ENCODE data around the gene LILRA5.
"Not testable (repeated sequence)": the region's sequence is repeated elsewhere in the genome, so short reads cannot be mapped to it uniquely, and the experiment has no call there.

Gene LILRA5

DNA sequence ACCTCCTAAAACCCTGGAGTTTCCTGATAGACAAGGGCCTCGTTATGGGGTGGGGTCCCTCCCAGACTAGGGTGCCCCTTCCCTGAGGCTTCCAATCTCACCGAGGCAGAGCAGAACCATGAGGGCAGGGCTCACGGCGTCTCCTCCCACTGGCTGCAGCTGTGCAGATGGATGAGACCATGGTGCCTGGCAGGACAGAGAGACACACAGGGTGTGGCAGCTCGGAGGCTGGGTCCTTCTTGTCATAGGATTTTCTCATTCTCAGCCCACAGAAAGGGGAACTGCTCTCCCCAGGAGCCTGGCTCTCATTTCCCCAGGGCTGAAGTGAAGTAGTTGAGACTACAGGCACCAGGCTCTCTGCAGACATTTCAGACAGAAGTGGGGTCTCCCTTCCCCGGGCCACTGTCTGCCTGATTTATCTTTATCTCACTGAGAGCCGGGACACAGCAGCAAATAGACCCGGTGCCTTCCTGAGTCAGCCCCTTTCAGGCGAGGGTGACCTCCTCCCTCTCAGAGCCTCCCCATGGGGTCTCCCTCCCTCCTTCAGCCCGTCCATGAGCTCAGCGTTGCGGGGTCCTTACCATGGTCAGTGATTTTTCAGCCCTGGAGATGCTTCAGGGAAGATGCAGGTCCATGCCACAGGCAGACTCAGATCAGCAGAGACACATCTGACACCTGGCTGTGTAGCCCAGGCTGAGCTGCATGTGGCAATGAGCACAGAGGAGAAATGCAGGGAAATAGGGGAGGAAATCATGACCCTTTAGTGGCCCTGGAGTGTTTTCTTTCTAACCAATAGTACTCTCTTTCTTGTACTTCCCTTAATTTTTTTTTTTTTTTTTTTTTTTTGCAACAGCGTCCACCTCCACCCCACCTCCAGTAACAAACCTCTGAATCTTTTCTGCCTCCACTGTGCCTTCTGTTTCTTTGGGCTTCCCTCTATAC is at the start of gene LILRA5:
Gene LILRA5, minus strand, starts transcription at position 731 of the 942 bp plus-strand sequence. Its CDS starts 147 bp downstream, at position 584.
- intact Hi-C loops (cut with DNase I), result no loop called here
- peak in 2 of 10 donors; percentile 17 to 78 for DNase-seq

DNA sequence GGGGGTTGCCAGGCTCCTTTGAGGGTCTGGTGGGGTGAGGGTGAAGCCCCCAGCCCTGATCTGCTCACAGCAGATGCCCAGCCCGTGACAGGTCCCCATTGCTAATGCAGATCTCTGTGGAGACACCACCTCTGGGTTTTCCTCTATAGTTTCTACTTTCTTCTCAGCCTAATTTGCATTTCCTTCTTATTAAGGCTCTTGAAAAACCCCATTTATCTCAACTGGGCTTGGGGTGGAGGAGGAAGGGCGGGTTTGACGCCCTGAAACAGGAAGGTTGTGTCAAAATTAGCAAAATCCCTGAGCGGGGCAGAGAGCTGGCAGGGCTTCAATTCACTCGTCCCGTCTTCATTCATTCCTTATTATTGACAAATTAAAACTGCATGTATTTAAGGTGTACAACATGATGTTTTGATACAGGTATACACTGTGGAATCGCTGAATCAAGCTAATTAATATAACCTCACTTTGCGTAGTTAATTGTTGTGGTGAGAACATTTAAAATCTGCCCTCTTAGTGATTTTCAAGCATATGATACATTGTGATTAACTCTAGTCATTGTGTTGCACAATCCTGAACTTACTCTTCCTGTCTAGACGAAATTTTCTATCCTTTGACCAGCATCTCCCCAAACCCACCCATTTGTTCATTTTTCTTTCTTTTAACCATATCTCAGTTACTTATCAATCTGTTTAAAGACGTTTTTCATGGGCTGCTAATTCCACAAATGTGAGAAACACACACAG is 48.9 kb upstream of the LILRA5 start:
- intact Hi-C loops (cut with DNase I); DNase-seq: not testable (repeated sequence)

DNA sequence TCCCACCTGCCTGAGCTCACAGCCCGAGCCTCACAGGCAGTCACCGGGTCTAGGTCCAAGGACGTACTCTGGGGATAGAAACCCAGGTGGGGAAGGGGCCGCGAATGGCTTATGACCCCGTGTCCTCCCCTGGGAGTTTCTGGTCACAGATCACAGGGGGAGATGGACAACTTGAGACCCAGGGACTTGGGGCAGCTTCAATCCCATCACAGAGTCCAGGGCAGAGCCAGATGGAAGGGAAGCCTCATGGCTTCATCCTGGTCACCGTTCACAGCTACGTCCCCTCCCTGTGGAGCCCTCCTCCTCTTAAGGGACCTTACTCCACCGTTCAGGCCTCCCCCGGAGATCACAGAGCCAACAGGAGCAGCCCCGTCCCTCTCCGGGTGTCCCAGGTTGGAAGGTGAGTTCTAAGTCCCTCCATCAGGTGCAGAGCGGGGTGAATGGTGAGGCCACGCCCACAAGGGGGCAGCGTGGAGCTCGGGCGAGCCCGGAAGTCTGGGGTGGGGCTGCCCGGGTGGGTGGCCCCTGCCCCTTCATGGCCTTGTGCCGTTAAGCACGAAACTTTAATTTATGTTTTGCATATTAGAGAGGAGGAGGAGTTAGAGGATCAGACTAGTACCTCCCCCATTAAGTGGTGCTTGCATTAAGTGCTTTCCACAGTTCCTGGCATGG is 46.3 kb upstream of the LILRA5 start:
- intact Hi-C loops (cut with DNase I), result not testable (repeated sequence)
- peak in 2 of 10 donors; percentile 35 to 82 for DNase-seq

- DNase-seq, result no peak
- intact Hi-C loops (cut with DNase I), result no loop called here
Measured at GRCh38 chr19:54357381-54357780, 44.4 kb upstream of the LILRA5 start.

DNA sequence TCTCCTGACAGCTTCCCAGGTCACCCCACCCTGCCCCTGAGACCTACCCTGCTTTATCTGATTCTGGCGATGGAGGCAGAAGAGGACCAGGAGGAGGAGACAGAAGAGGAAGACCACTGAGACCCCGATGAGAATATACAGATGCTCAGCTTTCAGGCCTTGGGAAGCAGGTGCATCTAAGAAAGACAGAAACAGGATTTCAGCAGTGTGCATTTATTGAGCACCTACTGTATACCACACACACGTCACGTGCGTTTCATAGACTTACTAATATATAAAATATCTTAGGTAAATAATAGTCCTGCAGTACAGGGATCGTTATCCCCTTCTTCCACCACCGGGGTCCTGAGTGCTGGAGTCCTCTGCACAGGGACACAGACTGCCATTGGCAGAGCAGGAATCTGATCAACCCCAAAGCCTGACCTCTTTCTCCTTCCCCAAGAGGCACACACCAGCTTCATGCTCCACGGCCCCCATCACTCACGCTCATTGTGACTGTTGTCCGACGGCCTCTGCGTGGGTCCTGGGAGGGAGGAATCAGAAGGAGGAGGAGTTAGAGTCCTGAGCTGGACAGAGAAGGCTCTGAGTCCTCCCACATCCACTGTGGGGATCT is 43.6 kb upstream of the LILRA5 start:
- intact Hi-C loops (cut with DNase I), result no loop called here
- no peak for DNase-seq

- no peak for DNase-seq
- intact Hi-C loops (cut with DNase I), result no loop called here
Measured at GRCh38 chr19:54355675-54356074, 42.7 kb upstream of the LILRA5 start.

DNA sequence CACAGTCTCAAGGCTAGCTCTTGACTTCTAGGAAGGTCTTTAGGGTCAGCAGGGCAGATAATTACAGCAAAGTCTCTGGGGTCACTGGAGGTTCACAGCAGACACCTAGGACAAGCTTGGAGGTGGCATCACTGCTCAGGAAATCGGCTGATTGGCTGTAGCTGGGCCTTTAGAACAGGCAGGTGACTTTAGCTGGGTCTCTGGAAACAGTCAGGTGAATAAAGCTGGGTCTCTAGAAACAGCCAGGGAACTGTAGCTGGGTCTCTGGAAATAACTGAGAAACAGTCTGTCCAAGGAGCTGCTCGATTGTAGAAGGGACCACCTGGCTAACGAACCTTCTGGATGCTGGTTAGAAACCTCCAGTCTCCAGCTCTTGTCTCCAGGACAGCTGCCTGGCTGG is 41.8 kb upstream of the LILRA5 start:
- no peak for DNase-seq
- intact Hi-C loops (cut with DNase I), result no loop called here

DNA sequence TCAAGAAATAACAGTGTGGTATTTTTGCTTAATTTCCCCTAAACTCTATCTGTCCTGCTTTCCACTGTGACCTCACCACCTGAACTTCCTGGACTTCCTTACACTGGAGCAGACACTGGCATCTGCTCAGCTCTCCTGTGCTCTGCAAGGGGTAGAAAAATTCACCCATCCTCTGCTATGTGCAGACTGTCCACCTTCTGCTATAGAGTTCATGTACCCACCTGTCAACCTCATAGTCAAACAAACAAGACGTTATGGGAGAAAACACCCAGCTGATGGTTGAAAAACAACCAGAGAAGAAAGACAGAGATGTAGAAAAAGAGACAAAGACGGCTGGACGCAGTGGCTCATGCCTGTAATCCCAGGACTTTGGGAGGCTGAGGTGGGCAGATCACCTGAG is 39.6 kb upstream of the LILRA5 start:
- intact Hi-C loops (cut with DNase I), result no loop called here

DNA sequence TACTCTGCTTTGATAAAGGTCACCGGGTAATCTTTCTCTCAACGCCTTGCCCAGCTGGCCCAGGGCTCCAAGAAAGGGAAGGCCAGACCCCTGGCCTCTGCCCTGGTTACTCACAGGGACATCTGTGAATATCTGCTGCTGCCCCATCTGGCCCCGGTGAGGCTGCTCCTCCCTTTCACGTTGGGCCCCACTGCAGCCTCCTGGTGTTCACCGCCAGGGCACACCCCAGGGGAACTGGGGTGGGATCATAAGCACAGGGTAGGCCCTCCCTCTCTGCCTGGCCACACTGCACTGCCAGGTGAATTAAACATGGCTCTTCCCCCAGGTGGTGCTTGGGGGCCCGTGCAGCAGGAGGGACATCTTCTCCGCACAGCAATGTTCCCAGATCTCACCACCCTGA is 39.1 kb upstream of the LILRA5 start:
- no peak for DNase-seq
- intact Hi-C loops (cut with DNase I), result no loop called here

More for the DNA sequence above, 39.6 kb upstream of the LILRA5 start:
- no peak for DNase-seq

GRCh38 chr19:54351474-54351873 is 38.5 kb upstream of the LILRA5 start:
- intact Hi-C loops (cut with DNase I), result no loop called here
- DNase-seq, result no peak

GRCh38 chr19:54345938-54346386 is 33.0 kb upstream of the LILRA5 start:
- no peak for DNase-seq
- intact Hi-C loops (cut with DNase I), result no loop called here

DNA sequence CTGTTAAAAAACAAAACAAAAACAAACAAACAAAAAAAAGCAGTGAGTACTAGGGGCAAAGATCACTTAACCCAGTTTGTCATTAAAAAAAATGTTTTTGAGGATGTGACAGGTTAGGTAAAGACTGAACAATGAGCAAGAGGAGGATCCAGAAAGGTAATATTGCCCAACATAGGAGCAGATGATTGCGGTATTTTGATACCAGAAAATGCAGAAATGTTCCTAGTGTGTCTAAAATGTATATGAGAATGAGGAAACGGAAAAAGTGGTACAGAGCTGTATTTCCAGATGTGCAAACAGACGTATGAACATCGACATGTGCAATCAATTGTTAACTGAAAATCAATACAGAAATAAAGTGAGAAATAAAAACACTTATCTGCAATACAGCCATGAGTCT is 30.9 kb upstream of the LILRA5 start:
- DNase-seq, result no peak
- intact Hi-C loops (cut with DNase I), result no loop called here

DNA sequence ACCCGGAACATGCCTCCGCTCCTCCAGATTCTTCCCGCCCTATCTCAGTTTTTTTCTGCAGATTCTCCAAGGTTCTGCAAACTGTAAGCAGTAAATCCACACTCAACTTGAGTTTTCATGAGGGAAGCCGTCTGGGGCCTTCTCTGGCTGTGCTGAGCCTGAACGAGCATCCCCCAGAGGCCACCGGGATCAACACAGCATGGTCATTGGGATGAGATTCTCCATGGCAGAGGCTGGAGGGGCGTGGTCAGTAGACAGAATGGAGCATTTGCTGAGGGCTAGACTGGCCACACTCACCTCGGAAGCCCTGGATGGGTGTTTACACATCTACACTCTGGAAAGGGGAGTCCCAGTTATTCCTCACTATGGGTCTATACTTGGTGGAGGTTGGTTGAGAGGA is 28.3 kb upstream of the LILRA5 start:
- DNase-seq, result no peak
- intact Hi-C loops (cut with DNase I), result no loop called here

- intact Hi-C loops (cut with DNase I), result no loop called here
- DNase-seq, result no peak
Measured at GRCh38 chr19:54339646-54340358, 26.8 kb upstream of the LILRA5 start.

GRCh38 chr19:54338521-54338920 is 25.6 kb upstream of the LILRA5 start:
- DNase-seq, result peak in 2 of 10 donors; percentile 39 to 55
- intact Hi-C loops (cut with DNase I), result no loop called here

- intact Hi-C loops (cut with DNase I), result no loop called here
- peak in 1 of 10 donors; percentile 41 for DNase-seq
Measured at GRCh38 chr19:54337858-54338230, 24.9 kb upstream of the LILRA5 start.

DNA sequence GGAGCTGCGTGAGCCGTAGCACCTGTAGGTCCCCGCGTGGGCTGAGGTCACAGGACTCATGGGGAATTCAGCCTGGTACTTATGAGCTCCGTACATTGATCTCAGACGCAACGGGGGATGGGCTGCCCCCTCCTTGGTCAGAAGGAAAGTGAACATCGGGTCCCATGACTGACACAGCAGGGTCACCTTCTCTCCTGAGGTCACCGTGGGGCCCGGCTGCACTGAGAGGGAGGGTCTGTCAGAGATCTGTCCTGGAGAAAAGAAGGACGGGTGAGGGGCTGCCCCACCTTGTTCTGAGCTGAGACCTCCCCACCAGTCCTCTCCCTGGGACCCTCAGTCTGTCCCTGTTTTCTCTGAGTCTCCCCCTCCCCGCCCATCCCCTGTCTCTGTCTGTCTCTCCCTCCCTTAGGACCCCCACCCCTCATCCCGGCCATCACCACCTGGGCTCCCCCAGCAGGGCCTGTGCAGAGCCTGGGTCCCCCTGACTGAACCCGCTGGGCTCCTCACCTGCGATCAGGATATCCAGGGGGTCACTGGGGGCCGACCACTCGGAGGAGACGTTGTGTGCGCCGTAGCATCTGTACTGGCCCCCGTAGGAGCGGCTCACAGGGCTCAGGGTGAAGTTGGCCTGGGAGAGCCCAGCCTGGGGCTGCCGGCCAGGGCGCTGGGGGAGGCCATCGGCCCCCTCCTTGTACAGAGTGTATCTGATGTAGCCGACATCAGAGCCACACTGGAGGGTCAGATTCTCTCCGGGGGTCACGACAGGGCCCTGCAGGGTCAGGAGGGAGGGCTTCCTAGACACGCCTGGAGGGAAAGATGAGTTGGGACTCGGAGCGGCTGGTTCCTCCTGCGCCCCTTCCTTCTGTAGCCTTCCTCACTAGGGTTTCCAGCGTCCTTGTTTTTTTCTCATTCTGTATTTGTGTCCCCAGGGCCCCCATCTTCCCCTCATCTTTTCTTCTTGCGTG is 24.2 kb upstream of the LILRA5 start:
- no peak for DNase-seq
- intact Hi-C loops (cut with DNase I), result no loop called here

GRCh38 chr19:54335979-54336892 is 23.3 kb upstream of the LILRA5 start:
- intact Hi-C loops (cut with DNase I), result no loop called here
- DNase-seq, result no peak
